GM21825 (cell line): ENCODE results near the gene ZMAT2.
"Not testable (repeated sequence)": the region's sequence is repeated elsewhere in the genome, so short reads cannot be mapped to it uniquely, and the experiment has no call there.

ENCODE experiments used
- ATAC-seq: cut with Tn5 transposase; IDR thresholded peaks from one replicate; pipeline ENCODE4 v1.9.1; 2021; ENCODE audit warnings: mild to moderate bottlenecking, moderate library complexity; ENCODE audit not compliant: unreplicated experiment

ZMAT2 gene

GRCh38 chr5:140707812-140708211 lies 7.6 kb downstream of the ZMAT2 start:
- ATAC-seq: no peak

GRCh38 chr5:140708787-140709186 lies 8.5 kb downstream of the ZMAT2 start:
- ATAC-seq: not testable (repeated sequence)

- ATAC-seq: peak; percentile 89
Measured at GRCh38 chr5:140710899-140711552, 10.8 kb downstream of the ZMAT2 start.

GRCh38 chr5:140711794-140712193 lies 11.5 kb downstream of the ZMAT2 start:
- no peak for ATAC-seq

GRCh38 chr5:140713562-140714094 lies 13.4 kb downstream of the ZMAT2 start:
- ATAC-seq: no peak

- not testable (repeated sequence) for ATAC-seq
Measured at GRCh38 chr5:140716238-140716637, 16.0 kb downstream of the ZMAT2 start.

GRCh38 chr5:140718266-140718592 lies 18.0 kb downstream of the ZMAT2 start:
- ATAC-seq: no peak

- ATAC-seq: not testable (repeated sequence)
Measured at GRCh38 chr5:140720738-140721137, 20.5 kb downstream of the ZMAT2 start.

GRCh38 chr5:140721395-140721794 lies 21.1 kb downstream of the ZMAT2 start:
- not testable (repeated sequence) for ATAC-seq

- peak; percentile 67 for ATAC-seq
Measured at GRCh38 chr5:140725799-140726471, 25.7 kb downstream of the ZMAT2 start.

GRCh38 chr5:140733098-140733497 lies 32.9 kb downstream of the ZMAT2 start:
- ATAC-seq: no peak

GRCh38 chr5:140734354-140734753 lies 34.1 kb downstream of the ZMAT2 start:
- ATAC-seq: no peak

- no peak for ATAC-seq
Measured at GRCh38 chr5:140737486-140737885, 37.2 kb downstream of the ZMAT2 start.

GRCh38 chr5:140741967-140742366 lies 41.7 kb downstream of the ZMAT2 start:
- ATAC-seq: no peak

- ATAC-seq: no peak
Measured at GRCh38 chr5:140753561-140753960, 53.3 kb downstream of the ZMAT2 start.
